K562 (cell line): ENCODE measurements around the gene LIPI. TPM values are rescaled to one million over a fixed set of nuclear protein-coding genes. Genes with fewer than 3 reads are reported as not detected.
"Not testable (repeated sequence)": the region's sequence is repeated elsewhere in the genome, so short reads cannot be mapped to it uniquely, and the experiment has no call there.

ENCODE experiments used
- ATAC-seq: fragments of 200-7000 bp; cut with Tn5 transposase; 3 replicates; pipeline ENCODE4 v1.9.1; 2020; ENCODE audit warnings: moderate library complexity
- BruUV-seq: library from RNA; stranded (reverse); fragments of 400-500 nt; replicated peaks from 2 replicates; lab custom pipeline; 2021; lab: Mats Ljungman, UMichigan
- CTCF ChIA-PET: fragments of 300-600 bp; formaldehyde crosslinking; extraction: SDS; loops from one replicate; lab custom pipeline; 2021; ENCODE audit warnings: low intra/inter-chr PET ratio; lab: Yijun Ruan, JAX
- POLR2A ChIA-PET: fragments of 300-600, 350-650 bp; sonication (Branson Sonifier 250); formaldehyde crosslinking; extraction: SDS; loops from one replicate; lab custom pipeline; 2021; ENCODE audit warnings: antibody characterized with exemption, inconsistent platforms; lab: Yijun Ruan, JAX
- DNase-seq, 4 experiments: peaks; one replicate each; pipeline versions ENCODE4 v3.0.0 to v3.0.0-alpha.2; 2011 to 2018; ENCODE audit warnings: low spot score in 3 of 4, mixed read lengths in 3 of 4; ENCODE audit errors: extremely low read depth in 1 of 4
- FAIRE-seq: peaks from 2 replicates; lab custom pipeline; 2011; peaks lifted over from hg19 to GRCh38; lab: Jason Lieb, UNC
- H2AFZ ChIP-seq: 2 replicates; pipeline ENCODE4 v1.6.0; 2011; ENCODE audit warnings: low read depth, low read length, control low read depth, inconsistent platforms
- H3K27ac ChIP-seq: fragments of 200-600 bp; 3 replicates; pipeline ENCODE4 v1.8.0; 2011; ENCODE audit warnings: low read depth, mild to moderate bottlenecking, control low read depth, inconsistent platforms, low read length, moderate library complexity, mixed read lengths; ENCODE audit errors: extremely low read depth
- H3K27me3 ChIP-seq, 2 experiments: fragments of 300-600 bp in 1 of 2; 2 replicates in 1 of 2; 3 replicates in 1 of 2; pipeline versions ENCODE4 v1.6.0 to v1.8.0; 2011; ENCODE audit warnings: inconsistent platforms in 2 of 2, low read length in 2 of 2, mild to moderate bottlenecking in 1 of 2, mixed read lengths in 1 of 2, moderate library complexity in 1 of 2; ENCODE audit not compliant: control insufficient read depth in 2 of 2, insufficient read depth in 2 of 2
- H3K36me3 ChIP-seq: fragments of 300-600 bp; 3 replicates; pipeline ENCODE4 v1.8.0; 2011; ENCODE audit warnings: mild to moderate bottlenecking, low read length, inconsistent platforms; ENCODE audit not compliant: control insufficient read depth, insufficient read depth
- H3K4me1 ChIP-seq, 2 experiments: fragments of 200-600 bp in 1 of 2; replicated peaks in 1 of 2; 2 replicates in 1 of 2; 3 replicates in 1 of 2; pipeline versions ENCODE4 v1.5.1 to v1.8.0; 2011; ENCODE audit warnings: inconsistent platforms in 2 of 2, low read length in 2 of 2, mild to moderate bottlenecking in 1 of 2, mixed read lengths in 1 of 2, moderate library complexity in 1 of 2; ENCODE audit not compliant: control insufficient read depth in 2 of 2, insufficient read depth in 2 of 2
- H3K4me2 ChIP-seq: 2 replicates; pipeline ENCODE4 v1.6.1; 2011; ENCODE audit warnings: low read length, control low read depth, inconsistent platforms, mixed read lengths; ENCODE audit not compliant: insufficient read depth
- H3K4me3 ChIP-seq: fragments of 200-600 bp; sonication (generic), shearing (Covaris generic); 2 replicates; pipeline ENCODE4 v1.5.1; 2016; ENCODE audit warnings: control low read depth, inconsistent platforms
- H3K79me2 ChIP-seq: fragments of 200-600 bp; 3 replicates; pipeline ENCODE4 v1.8.0; 2011; ENCODE audit warnings: low read length, inconsistent platforms; ENCODE audit not compliant: control insufficient read depth, insufficient read depth
- H3K9ac ChIP-seq, 2 experiments: 2 replicates each; pipeline versions ENCODE4 v1.6.0 to v1.6.1; 2011; ENCODE audit warnings: low read depth in 2 of 2, low read length in 2 of 2, control low read depth in 1 of 2, inconsistent platforms in 1 of 2, mild to moderate bottlenecking in 1 of 2, mixed read lengths in 1 of 2; ENCODE audit not compliant: insufficient read depth in 1 of 2
- H3K9me1 ChIP-seq: one replicate; pipeline ENCODE4 v1.6.0; 2011; ENCODE audit warnings: inconsistent platforms, mild to moderate bottlenecking, low read length, moderate library complexity; ENCODE audit not compliant: control insufficient read depth, insufficient read depth
- H3K9me3 ChIP-seq: replicated peaks from 2 replicates; pipeline ENCODE4 v1.5.1; 2011; ENCODE audit warnings: low read depth, low read length, inconsistent platforms; ENCODE audit not compliant: control insufficient read depth, insufficient read depth
- H4K20me1 ChIP-seq: replicated peaks from 2 replicates; pipeline ENCODE4 v1.6.1; 2011; ENCODE audit warnings: low read length, inconsistent platforms, mixed read lengths; ENCODE audit not compliant: control insufficient read depth, insufficient read depth
- POLR2G ChIP-seq: fragments of 200-400 bp; formaldehyde crosslinking; IDR thresholded peaks from 2 replicates; pipeline ENCODE4 v1.6.1; 2017; ENCODE audit warnings: low read depth, mild to moderate bottlenecking, antibody characterized with exemption, low read length, moderate library complexity
- WGBS: fragments of 100-300 bp; shearing (Covaris generic); methylation state at CpG from one replicate; pipeline ENCODE4 v1.1.6; 2016; ENCODE audit warnings: low coverage, mixed read lengths; ENCODE audit not compliant: insufficient coverage; ENCODE audit errors: missing lambda C conversion rate; 5-methylcytosine and 5-hydroxymethylcytosine counted together
- in situ Hi-C: fragments of 300-500 bp; cut with MboI; formaldehyde crosslinking; loops from 4 replicates; pipeline ENCODE4 v1.15.0; 2018; ENCODE audit warnings: inconsistent platforms, mixed read lengths
- intact Hi-C: fragments of 100-400 bp; cut with micrococcal nuclease; formaldehyde crosslinking; loops from 2 replicates; pipeline ENCODE4 v1.14.2; 2022
- polyA plus RNA-seq, 8 experiments: library from polyadenylated mRNA; depleted of rRNA in 4 of 8; stranded (reverse) in 5 of 8; unstranded in 3 of 8; fragments of >200 nt; fragmentation: Nextera tagmentation in 2 of 8; fragmentation: Illumina TruSeq in 1 of 8; extraction: Ambion mirVana in 2 of 8; extraction: Trizol in 1 of 8; gene quantifications; 2 replicates each; pipeline versions ENCODE4 v1.2.1 to v1.2.3, GENCODE V29; 2011 to 2014; ENCODE audit warnings: inconsistent platforms in 1 of 8, missing spikeins in 1 of 8
- small RNA-seq: library from RNA; depleted of rRNA; stranded (forward); fragments of <200 nt; gene quantifications from one replicate; pipeline ENCODE3, GENCODE V24; 2014
- total RNA-seq, 7 experiments: library from RNA; depleted of rRNA in 6 of 7; stranded (reverse); fragments of >200 nt in 6 of 7; fragmentation: Illumina TruSeq in 2 of 7; extraction: Trizol in 2 of 7; gene quantifications; 2 replicates each; pipeline versions ENCODE4 v1.2.1 to v1.2.3, GENCODE V29; 2011 to 2021; ENCODE audit warnings: low replicate concordance in 1 of 7

The LIPI gene
- total and polyA plus RNA-seq, 9 of the 15 experiments (the other 6 are each of a cell fraction or from before 2014, with no cell fraction given), result not detected

DNA sequence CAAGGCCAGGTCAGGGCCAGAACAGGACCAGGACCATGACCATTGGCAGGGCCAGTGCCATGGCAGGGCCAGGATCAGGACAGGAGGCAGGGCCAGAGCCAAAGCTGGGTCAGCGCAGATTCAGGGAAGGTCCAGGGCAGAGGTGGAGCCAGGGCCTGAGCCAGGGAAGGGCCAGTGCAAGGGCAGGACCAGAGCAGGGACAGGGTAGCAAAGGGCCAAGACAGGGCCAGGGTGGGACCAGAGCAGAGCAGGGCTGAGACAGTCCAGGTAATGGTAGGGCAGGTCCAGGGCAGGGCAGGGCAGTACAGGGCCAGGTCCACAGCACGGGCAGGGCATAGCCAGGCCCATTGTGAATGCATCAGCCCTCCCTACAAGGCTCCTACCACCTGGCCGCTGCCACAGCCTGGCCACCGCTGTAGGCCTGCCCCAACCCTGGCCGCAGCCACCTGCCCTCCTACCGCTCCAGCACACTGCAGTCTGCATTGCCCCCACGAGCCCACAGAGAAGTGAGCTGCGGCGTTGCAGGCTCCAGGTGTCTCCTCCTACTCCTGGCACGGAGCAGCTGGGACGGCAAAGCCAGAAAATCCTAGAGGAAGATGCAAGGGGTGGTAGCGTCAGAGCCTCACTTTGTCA lies 151.6 kb downstream of the LIPI start:
- H3K36me3 ChIP-seq, H3K9ac ChIP-seq, CTCF ChIA-PET, H3K4me3 ChIP-seq, H3K4me2 ChIP-seq, FAIRE-seq, H3K9me3 ChIP-seq, H3K27me3 ChIP-seq, H3K27ac ChIP-seq, H3K9me1 ChIP-seq, H3K4me1 ChIP-seq, POLR2A ChIA-PET, intact Hi-C loops, in situ Hi-C loops, BruUV-seq, DNase-seq, H2AFZ ChIP-seq, H4K20me1 ChIP-seq, H3K79me2 ChIP-seq: not testable (repeated sequence)
- TF ChIP-seq POLR2G, result 0 out of 2 replicates have a peak, but pooled peaks have one; percentile 1
- peak; percentile 51 for ATAC-seq
- WGBS, result 95% methylated on average over 7 of the region's 12 CpGs

Small RNA genes within 50 kb of the gene (small RNA-seq; reads per million reads assigned to genes)
- not detected for gene RF01518
- gene RNA5SP488, result not detected

Other genes starting within 250 kb of the LIPI start
- gene RBM11, start 5.2 kb upstream of the LIPI start, total RNA-seq (2014; rRNA removed), result 1.1 and 2.3 TPM in 2 replicates
- gene RBM11, start 5.2 kb upstream of the LIPI start, total RNA-seq (2014; rRNA removed; fragmentation: Illumina TruSeq; extraction: Trizol), result 2.9 and 3.1 TPM in 2 replicates
- gene RBM11, start 5.2 kb upstream of the LIPI start, total RNA-seq (2015; rRNA removed; fragmentation: Illumina TruSeq; extraction: Trizol), result 1.9 and 2.2 TPM in 2 replicates
- gene RBM11, start 5.2 kb upstream of the LIPI start, total RNA-seq (2021), result 2.2 and 3.0 TPM in 2 replicates
- 4.1 and 4.3 TPM in 2 replicates for gene RBM11, start 5.2 kb upstream of the LIPI start, polyA plus RNA-seq (2011; rRNA removed)
- gene RBM11, start 5.2 kb upstream of the LIPI start, polyA plus RNA-seq (2014; fragmentation: Illumina TruSeq; extraction: Trizol), result 3.1 and 4.0 TPM in 2 replicates
- 1 to 10 TPM; 3.9 to 5.3 TPM for gene RBM11, start 5.2 kb upstream of the LIPI start, polyA plus RNA-seq (2014; fragmentation: Nextera tagmentation; extraction: Ambion mirVana)
- gene RBM11, start 5.2 kb upstream of the LIPI start, polyA plus RNA-seq (2014; rRNA removed), result 0.98 and 1.1 TPM in 2 replicates
- gene HSPA13, start 172.2 kb upstream of the LIPI start, total RNA-seq (2014; rRNA removed), result 13.8 and 14.0 TPM in 2 replicates
- gene HSPA13, start 172.2 kb upstream of the LIPI start, total RNA-seq (2014; rRNA removed; fragmentation: Illumina TruSeq; extraction: Trizol), result 28.7 and 35.5 TPM in 2 replicates
- gene HSPA13, start 172.2 kb upstream of the LIPI start, total RNA-seq (2015; rRNA removed; fragmentation: Illumina TruSeq; extraction: Trizol), result 19.5 and 21.1 TPM in 2 replicates
- 24.7 TPM in 2 replicates for gene HSPA13, start 172.2 kb upstream of the LIPI start, total RNA-seq (2021)
- gene HSPA13, start 172.2 kb upstream of the LIPI start, polyA plus RNA-seq (2011; rRNA removed), result 20.0 and 23.9 TPM in 2 replicates
- gene HSPA13, start 172.2 kb upstream of the LIPI start, polyA plus RNA-seq (2014; fragmentation: Illumina TruSeq; extraction: Trizol), result 18.8 and 18.9 TPM in 2 replicates
- 10 to 100 TPM; 27.5 to 28.8 TPM for gene HSPA13, start 172.2 kb upstream of the LIPI start, polyA plus RNA-seq (2014; fragmentation: Nextera tagmentation; extraction: Ambion mirVana)
- 12.5 and 13.7 TPM in 2 replicates for gene HSPA13, start 172.2 kb upstream of the LIPI start, polyA plus RNA-seq (2014; rRNA removed)